Prostate gland (tissue), 2 donors: ENCODE measurements around the gene ALPG.

Experiments used
- CTCF ChIP-seq, 4 experiments: fragments of 200-600 bp in 2 of 4; fragments of 450-650 bp in 2 of 4; sonication (generic) in 2 of 4; IDR thresholded peaks; 1 replicate in 3 of 4; 2 replicates in 1 of 4; pipeline ENCODE4 v1.5.1; 2016 to 2019; ENCODE audit warnings: antibody characterized with exemption in 4 of 4, mild to moderate bottlenecking in 2 of 4, moderate library complexity in 2 of 4
- POLR2A ChIP-seq: fragments of 450-650 bp; IDR thresholded peaks from one replicate; pipeline ENCODE4 v1.6.1; 2016; ENCODE audit warnings: antibody characterized with exemption, mild to moderate bottlenecking
- POLR2AphosphoS5 ChIP-seq: sonication (generic); formaldehyde crosslinking; IDR thresholded peaks from one replicate; pipeline ENCODE4 v1.6.1; 2017; ENCODE audit warnings: antibody characterized with exemption

GRCh38 chr2:232435805-232436204 is 29.2 kb downstream of the ALPG start:
- TF ChIP-seq CTCF (IDR thresholded peaks at IDR 0.05) (no peak), POLR2AphosphoS5 (no peak), POLR2A (no peak)
